Head of caudate nucleus (tissue), 42 donors: ENCODE data around the gene OR51M1.
"Not testable (repeated sequence)": the region's sequence is repeated elsewhere in the genome, so short reads cannot be mapped to it uniquely, and the experiment has no call there.

ENCODE experiments used
- DNase-seq, 42 donors: peaks; one replicate each; pipeline versions ENCODE4 v3.0.0 to v3.0.0-alpha.2; 2020 to 2021; ENCODE audit warnings: mixed read lengths in 7 of 42
- intact Hi-C: fragments of 100-400 bp; cut with DNase I; formaldehyde crosslinking; loops from one replicate; pipeline ENCODE4 v1.15.0; 2022

The OR51M1 gene, protein sequence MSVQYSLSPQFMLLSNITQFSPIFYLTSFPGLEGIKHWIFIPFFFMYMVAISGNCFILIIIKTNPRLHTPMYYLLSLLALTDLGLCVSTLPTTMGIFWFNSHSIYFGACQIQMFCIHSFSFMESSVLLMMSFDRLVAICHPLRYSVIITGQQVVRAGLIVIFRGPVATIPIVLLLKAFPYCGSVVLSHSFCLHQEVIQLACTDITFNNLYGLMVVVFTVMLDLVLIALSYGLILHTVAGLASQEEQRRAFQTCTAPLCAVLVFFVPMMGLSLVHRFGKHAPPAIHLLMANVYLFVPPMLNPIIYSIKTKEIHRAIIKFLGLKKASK

GRCh38 chr11:5383576-5383975, at the start of gene OR51M1:
Gene OR51M1, plus strand, starts transcription at chr11:5383812. Its CDS starts 5,587 bp downstream, at chr11:5389399.
- intact Hi-C loops: no loop called here

DNA sequence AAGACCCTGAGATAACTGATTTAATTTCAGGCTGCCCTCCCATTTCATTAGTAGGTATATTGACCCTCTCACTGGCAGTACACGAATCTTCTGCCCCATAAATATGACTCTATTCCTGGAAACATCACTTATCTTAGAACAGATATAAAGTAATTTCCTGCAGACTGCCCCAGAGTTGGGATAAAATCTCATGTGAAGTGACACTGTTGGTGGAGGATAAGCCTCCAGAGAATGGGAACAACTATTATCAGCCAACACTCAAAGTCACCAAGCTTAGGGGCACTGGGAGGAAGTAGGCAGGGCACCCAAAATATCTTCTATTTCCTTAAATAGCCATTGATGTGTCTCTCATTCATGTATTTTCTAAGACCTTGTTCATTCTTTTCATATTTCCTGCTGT, 48.4 kb upstream of the OR51M1 start:
- DNase-seq: no peak
- intact Hi-C loops: no loop called here

More at GRCh38 chr11:5383576-5383975, at the start of gene OR51M1:
- no peak for DNase-seq

DNA sequence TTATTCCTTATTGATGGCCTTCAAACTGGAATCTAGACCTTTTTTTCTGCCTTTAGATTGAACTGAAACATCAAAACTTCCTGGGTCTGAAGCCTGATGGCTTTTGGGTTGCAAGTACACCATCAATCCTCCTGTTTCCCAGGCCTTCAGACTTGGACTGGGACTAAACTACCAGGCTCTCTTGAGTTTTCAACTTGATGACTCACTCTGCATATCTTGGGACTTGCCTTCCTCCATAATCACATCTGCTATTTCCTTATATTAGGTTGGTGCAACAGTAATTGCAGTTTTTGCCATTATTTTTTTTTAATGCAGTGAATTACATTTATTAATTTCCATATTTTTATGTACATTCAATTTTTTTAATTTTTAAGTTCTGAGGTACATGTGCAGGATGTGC, 47.3 kb upstream of the OR51M1 start:
- no peak for DNase-seq
- intact Hi-C loops: no loop called here

- DNase-seq, intact Hi-C loops: not testable (repeated sequence)
Observed at GRCh38 chr11:5337253-5337652, 46.4 kb upstream of the OR51M1 start.

GRCh38 chr11:5339771-5340322, 43.8 kb upstream of the OR51M1 start:
- DNase-seq: no peak
- intact Hi-C loops: no loop called here

DNA sequence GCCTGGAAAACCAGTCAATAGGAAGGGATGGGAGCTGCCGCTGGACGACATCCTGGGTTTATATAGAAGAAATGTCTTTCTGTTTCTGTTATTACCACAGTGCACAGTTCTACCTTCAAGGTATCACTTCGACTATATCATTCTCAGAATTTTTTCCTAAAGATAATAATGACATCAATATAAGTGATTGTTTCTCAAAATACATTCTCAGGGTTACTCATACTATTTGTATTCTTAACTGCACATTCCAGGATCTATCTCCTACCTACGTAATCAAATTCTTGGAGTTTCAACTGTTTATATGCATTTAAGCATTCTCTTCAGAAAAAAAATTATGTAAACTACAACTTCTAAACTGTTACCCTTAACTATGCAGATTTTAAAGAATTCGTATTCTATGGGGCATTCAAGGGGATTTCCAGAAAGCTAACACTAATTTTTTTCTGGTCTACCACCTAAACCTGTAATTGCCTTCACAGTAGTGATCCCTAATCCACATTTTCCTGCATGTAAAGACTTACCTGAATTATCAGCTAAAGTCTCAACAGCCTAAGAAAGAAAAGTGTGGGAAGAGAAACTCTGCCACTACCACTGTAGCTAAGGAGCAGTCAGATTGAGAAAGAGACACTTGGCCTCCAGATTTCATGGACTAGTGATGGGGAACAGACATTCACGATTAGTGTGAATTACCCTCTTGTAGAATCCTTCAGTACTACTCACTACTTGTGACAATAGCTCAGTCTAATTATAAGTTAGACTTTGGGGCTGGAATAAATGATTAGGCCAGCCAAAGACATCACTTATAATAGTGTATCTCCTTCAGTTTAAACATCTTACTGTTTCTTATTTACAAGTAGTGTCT, 39.9 kb upstream of the OR51M1 start, which contains the start of gene OR51B5:
TSS of gene OR51B5 (minus strand) at position 51 of the 862 bp plus-strand sequence. CDS start at position 51, 0 bp downstream.
- intact Hi-C loops: no loop called here

DNA sequence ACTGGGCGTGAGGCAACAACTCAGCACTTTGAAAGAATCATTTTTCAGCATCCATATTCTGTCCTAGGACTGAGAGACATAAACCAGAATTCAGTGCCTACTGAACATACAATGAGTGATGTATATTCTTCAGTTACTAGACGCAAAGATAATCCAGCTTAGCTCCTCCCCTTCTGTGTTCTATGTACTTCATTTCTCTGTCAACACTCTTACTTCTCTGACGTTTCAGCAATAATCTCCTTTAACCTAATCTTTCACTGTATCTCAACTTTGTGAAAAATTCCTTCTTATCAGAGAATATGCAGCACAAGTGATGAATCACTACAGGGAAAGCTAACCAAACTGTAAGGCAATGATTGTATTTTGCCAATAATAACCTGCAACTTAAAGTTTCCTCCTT, 37.8 kb upstream of the OR51M1 start:
- intact Hi-C loops: no loop called here

More for the DNA sequence above, 39.9 kb upstream of the OR51M1 start, which contains the start of gene OR51B5:
- no peak for DNase-seq

GRCh38 chr11:5348551-5349194, 34.9 kb upstream of the OR51M1 start:
- intact Hi-C loops: no loop called here
- no peak for DNase-seq

More for the DNA sequence above, 37.8 kb upstream of the OR51M1 start:
- no peak for DNase-seq

DNA sequence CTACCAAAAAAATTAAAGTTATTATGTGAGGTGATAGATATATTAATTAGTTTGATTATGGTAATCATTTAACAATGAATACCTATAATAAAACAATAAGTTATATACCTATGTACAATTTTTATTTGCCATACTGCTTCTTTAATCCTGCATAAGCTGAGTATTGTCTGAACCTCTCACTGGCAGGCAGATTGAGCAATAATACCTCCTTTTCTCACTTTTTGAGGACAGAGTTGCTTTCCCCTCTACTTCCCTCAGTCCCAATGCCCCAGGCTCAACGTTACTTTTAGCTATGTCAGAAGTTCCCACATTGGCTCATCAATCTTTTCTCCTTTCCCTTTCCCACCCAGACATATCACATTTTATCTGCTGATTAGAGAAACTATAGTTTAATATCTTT, 34.1 kb upstream of the OR51M1 start:
- intact Hi-C loops: no loop called here
- DNase-seq: no peak

- no peak for DNase-seq
- intact Hi-C loops: no loop called here
Observed at GRCh38 chr11:5351208-5351607, 32.4 kb upstream of the OR51M1 start, which contains the start of gene OR51B6. Gene OR51B6, plus strand, starts transcription at chr11:5351508. Its CDS starts 0 bp downstream, at chr11:5351508.

- intact Hi-C loops, DNase-seq: not testable (repeated sequence)
Observed at GRCh38 chr11:5356031-5356430, 27.6 kb upstream of the OR51M1 start.

- intact Hi-C loops: no loop called here
- DNase-seq: no peak
Observed at GRCh38 chr11:5362017-5362625, 21.5 kb upstream of the OR51M1 start.

DNA sequence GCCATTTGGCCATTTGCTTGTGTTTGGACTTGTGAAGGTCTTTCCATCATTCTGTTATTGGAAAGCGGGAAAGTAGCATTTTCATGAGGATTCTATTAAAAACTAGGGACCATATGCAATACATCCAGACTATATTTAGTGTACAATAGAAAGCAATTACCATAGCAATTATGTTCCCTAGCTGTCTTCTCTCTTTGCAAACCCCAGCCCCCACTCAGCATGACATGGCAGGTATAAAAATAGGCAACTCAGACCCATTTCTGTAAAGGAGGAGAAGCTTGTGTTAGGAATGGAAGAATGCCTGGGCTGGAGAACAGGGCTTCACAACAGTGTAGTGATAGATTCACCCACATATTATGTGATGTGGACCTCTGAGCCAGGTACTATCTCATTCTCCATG, 19.9 kb upstream of the OR51M1 start:
- no peak for DNase-seq
- intact Hi-C loops: no loop called here

GRCh38 chr11:5364214-5364613, 19.4 kb upstream of the OR51M1 start:
- DNase-seq: no peak
- intact Hi-C loops: no loop called here

- DNase-seq, intact Hi-C loops: not testable (repeated sequence)
Observed at GRCh38 chr11:5366365-5366764, 17.2 kb upstream of the OR51M1 start.

DNA sequence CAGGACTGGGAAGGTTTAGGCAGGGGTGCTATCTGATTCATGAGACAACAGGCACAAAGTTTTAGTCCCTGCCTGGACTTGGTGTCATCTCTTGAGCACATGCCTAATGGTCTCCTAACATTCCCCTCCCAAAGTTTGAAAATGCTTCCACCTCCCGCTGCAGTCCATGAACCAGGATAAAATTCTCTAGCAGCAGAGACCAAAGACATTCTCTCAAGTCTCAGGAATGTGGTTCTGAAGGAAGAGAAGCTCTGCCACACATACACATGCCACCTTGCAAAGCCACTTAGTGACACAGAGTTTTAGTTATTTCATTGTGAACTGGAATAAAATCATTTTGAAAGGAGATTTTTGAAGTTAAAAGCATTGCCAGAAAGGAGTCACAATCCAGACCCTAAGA, 16.8 kb upstream of the OR51M1 start:
- intact Hi-C loops: no loop called here
- DNase-seq: no peak

GRCh38 chr11:5367448-5368074, 16.1 kb upstream of the OR51M1 start:
- no peak for DNase-seq
- intact Hi-C loops: no loop called here

DNA sequence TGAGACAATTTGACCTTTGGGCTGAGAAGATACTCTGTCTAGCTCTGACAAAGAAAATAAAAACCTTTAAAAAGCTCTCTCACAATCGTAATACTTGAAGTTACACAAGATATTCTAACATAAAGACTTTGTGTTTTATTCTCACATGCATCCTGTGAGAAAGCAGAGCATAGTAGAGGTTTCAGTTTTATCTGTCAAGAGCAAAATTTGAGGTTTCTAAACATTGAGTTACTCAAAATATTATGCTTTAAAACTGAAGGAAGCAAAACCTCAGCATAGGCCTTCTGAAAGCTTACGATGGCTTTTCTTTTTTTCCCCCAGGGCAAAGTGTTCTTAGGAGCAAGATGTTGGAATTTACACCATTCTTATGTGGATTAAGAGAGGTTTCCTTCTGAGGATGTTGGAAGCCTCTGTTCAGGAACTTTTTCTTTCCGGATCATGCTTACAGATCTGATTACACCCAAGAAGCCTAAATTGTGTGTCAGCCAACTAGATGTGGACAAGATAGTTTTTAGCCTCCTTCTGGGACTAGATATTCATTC, 15.0 kb upstream of the OR51M1 start:
- DNase-seq: no peak
- intact Hi-C loops: no loop called here
